Measurements from ENCODE around the gene OR4D1. TPM values are rescaled to one million over a fixed set of nuclear protein-coding genes. Genes with fewer than 3 reads are reported as not detected.

The OR4D1 gene
- total and polyA plus RNA-seq, 4 donors = 0.01 to 0.09 TPM; not detected in 2

DNA sequence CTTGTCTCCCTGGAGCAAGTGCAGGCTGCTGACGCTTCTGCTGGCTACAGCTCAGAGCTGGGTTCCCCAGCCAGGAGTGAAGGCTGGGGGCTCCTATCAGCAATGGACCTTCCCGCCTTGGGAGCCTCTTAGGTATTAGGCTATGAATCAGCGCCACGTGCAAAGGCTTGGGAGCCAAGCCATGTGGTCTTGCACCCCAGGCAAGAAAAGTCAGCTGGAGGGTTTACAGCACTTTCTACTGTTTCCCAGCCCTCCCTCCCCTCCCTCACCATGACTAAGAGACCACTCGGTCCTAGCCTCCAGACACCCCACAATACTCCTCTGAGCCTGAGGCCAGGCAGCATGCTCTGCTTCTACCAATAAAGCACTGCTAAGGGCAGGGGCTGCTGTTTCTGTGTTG lies 56.6 kb downstream of the OR4D1 start:
- ATAC-seq (ENCODE audit: insufficient read depth, low FRiP score) (no peak), DNase-seq (no peak)
- Histone ChIP-seq H3K27me3 (ENCODE audit: control insufficient read depth in 3 of 3, insufficient read depth in 3 of 3, low read length in 2 of 3) (no peaks in the 10 kb centered on the region), H3K9ac (ENCODE audit: insufficient read depth in 1 of 2, low read length in 2 of 2) (no peak overlapping the region), H3K4me3 (no peak overlapping the region), H3K36me3 (ENCODE audit: control insufficient read depth in 4 of 4, insufficient read depth in 4 of 4, low read length in 4 of 4) (peaks cover 6 to 26% (median 11%) of the 10 kb centered on the region in 4 donors), H3K27ac (ENCODE audit: low read depth in 1 of 2, low read length in 1 of 2) (no peak overlapping the region), H3K4me1 (ENCODE audit: control insufficient read depth in 5 of 5, insufficient read depth in 5 of 5, low read length in 5 of 5) (peaks cover 0 to 2% (median 0%) of the 10 kb centered on the region in 5 donors), H3K9me3 (ENCODE audit: control insufficient read depth in 4 of 4, insufficient read depth in 3 of 4, low read length in 3 of 4) (peaks cover 0 to 3% (median 0%) of the 10 kb centered on the region in 4 donors)
- WGBS, 2 donors = 92% methylated on average over 5 of the region's 5 CpGs
- TF ChIP-seq, protein P1, sequence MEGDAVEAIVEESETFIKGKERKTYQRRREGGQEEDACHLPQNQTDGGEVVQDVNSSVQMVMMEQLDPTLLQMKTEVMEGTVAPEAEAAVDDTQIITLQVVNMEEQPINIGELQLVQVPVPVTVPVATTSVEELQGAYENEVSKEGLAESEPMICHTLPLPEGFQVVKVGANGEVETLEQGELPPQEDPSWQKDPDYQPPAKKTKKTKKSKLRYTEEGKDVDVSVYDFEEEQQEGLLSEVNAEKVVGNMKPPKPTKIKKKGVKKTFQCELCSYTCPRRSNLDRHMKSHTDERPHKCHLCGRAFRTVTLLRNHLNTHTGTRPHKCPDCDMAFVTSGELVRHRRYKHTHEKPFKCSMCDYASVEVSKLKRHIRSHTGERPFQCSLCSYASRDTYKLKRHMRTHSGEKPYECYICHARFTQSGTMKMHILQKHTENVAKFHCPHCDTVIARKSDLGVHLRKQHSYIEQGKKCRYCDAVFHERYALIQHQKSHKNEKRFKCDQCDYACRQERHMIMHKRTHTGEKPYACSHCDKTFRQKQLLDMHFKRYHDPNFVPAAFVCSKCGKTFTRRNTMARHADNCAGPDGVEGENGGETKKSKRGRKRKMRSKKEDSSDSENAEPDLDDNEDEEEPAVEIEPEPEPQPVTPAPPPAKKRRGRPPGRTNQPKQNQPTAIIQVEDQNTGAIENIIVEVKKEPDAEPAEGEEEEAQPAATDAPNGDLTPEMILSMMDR (IDR thresholded peaks at IDR 0.05; ENCODE audit: control extremely low read depth, extremely low read depth) = no peak

DNA sequence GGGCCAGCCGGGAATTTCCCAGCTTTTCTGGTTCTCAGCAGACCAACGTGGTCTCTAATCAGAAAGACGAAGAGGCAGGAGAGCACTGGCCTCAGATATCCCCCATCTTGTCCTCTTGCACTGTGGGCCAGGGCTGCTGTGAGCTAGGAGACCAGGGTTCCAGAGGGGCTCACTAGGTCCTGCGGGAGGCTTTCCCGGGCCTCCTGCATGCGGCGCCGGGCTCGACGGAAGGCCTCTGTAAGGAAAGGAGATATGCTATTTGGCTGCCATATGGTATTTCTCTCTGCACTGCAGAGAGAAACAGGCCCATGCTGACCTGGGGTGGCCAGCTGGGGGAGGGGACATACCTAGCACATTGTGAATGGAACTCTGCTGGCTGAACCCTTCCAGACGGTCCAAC lies 57.8 kb downstream of the OR4D1 start:
- H3K4me1 ChIP-seq (ENCODE audit: control insufficient read depth in 5 of 5, insufficient read depth in 5 of 5, low read length in 5 of 5) = peaks cover 0 to 2% (median 0%) of the 10 kb centered on the region in 5 donors
- 95 to 98% methylated on average over 11 of the region's 11 CpGs for WGBS, 2 donors
- H3K4me3 ChIP-seq = no peak overlapping the region
- H3K27ac ChIP-seq (ENCODE audit: low read depth in 1 of 2, low read length in 1 of 2) = no peak overlapping the region
- no peaks in the 10 kb centered on the region for H3K27me3 ChIP-seq (ENCODE audit: control insufficient read depth in 3 of 3, insufficient read depth in 3 of 3, low read length in 2 of 3)
- H3K9me3 ChIP-seq (ENCODE audit: control insufficient read depth in 4 of 4, insufficient read depth in 3 of 4, low read length in 3 of 4) = peaks cover 0 to 3% (median 0%) of the 10 kb centered on the region in 4 donors
- TF ChIP-seq, protein P1 (IDR thresholded peaks at IDR 0.05; ENCODE audit: control extremely low read depth, extremely low read depth) = no peak
- H3K36me3 ChIP-seq (ENCODE audit: control insufficient read depth in 4 of 4, insufficient read depth in 4 of 4, low read length in 4 of 4) = peaks cover 10 to 32% (median 18%) of the 10 kb centered on the region in 4 donors
- DNase-seq (no peak), ATAC-seq (ENCODE audit: insufficient read depth, low FRiP score) (no peak)
- H3K9ac ChIP-seq (ENCODE audit: insufficient read depth in 1 of 2, low read length in 2 of 2) = no peak overlapping the region

DNA sequence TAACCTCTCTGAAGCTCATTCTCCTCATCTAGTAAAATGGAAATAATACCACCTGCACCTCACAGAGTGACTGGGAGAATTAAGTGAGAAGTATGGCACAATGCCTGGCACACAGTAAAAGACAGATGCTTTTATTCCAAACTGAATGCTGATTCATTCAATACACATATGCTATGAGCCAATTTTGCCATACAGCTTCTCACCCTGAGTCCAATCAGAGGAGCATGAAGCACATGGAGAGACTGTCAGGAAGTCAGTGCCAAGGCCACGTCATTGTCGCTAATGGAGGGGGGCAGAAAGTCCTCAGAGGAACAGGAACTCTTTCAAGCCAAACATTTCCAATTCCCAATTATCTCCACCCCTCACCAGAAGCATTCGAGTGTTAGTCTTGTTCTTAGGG lies 59.3 kb downstream of the OR4D1 start:
- ATAC-seq (ENCODE audit: insufficient read depth, low FRiP score) = no peak
- Histone ChIP-seq H3K9me3 (ENCODE audit: control insufficient read depth in 4 of 4, insufficient read depth in 3 of 4, low read length in 3 of 4) (peaks cover 0 to 3% (median 0%) of the 10 kb centered on the region in 4 donors), H3K27me3 (ENCODE audit: control insufficient read depth in 3 of 3, insufficient read depth in 3 of 3, low read length in 2 of 3) (no peaks in the 10 kb centered on the region), H3K4me1 (ENCODE audit: control insufficient read depth in 5 of 5, insufficient read depth in 5 of 5, low read length in 5 of 5) (peaks cover 0 to 2% (median 0%) of the 10 kb centered on the region in 5 donors), H3K9ac (ENCODE audit: insufficient read depth in 1 of 2, low read length in 2 of 2) (no peak overlapping the region), H3K4me3 (no peak overlapping the region), H3K27ac (ENCODE audit: low read depth in 1 of 2, low read length in 1 of 2) (no peak overlapping the region), H3K36me3 (ENCODE audit: control insufficient read depth in 4 of 4, insufficient read depth in 4 of 4, low read length in 4 of 4) (peaks cover 10 to 38% (median 21%) of the 10 kb centered on the region in 4 donors)
- DNase-seq = no peak
- TF ChIP-seq, protein P1 (IDR thresholded peaks at IDR 0.05; ENCODE audit: control extremely low read depth, extremely low read depth) = no peak
- 80 to 87% methylated on average over 3 of the region's 3 CpGs for WGBS, 2 donors

DNA sequence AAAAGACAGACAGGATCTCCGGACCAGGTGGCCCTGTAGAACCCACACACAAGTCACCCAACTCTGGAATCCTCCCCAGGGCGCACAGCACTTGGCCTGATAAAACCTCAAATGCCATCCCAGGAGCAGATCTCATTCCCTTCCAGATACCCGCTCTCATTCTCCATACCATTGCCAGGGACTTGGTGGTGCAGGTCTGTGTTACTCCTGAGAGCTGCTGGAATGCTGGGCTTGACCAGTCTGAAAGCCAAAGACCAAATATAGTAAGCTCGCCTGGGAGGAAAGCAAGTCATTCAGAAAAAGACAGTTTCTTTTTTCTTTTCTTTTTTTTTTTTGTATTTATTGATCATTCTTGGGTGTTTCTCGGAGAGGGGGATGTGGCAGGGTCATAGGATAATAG lies 60.2 kb downstream of the OR4D1 start:
- H3K9me3 ChIP-seq (ENCODE audit: control insufficient read depth in 4 of 4, insufficient read depth in 3 of 4, low read length in 3 of 4) = peaks cover 0 to 3% (median 0%) of the 10 kb centered on the region in 4 donors
- DNase-seq (no peak), ATAC-seq (ENCODE audit: insufficient read depth, low FRiP score) (no peak)
- peaks cover 15 to 42% (median 21%) of the 10 kb centered on the region in 4 donors for H3K36me3 ChIP-seq (ENCODE audit: control insufficient read depth in 4 of 4, insufficient read depth in 4 of 4, low read length in 4 of 4)
- H3K27me3 ChIP-seq (ENCODE audit: control insufficient read depth in 3 of 3, insufficient read depth in 3 of 3, low read length in 2 of 3) = no peaks in the 10 kb centered on the region
- 87 to 93% methylated on average over 4 to 5 of the region's 5 CpGs for WGBS, 2 donors
- H3K4me1 ChIP-seq (ENCODE audit: control insufficient read depth in 5 of 5, insufficient read depth in 5 of 5, low read length in 5 of 5) = peaks cover 0 to 2% (median 0%) of the 10 kb centered on the region in 5 donors
- peak overlapping the region in 1 of 2 donors; percentile 35 for H3K27ac ChIP-seq (ENCODE audit: low read depth in 1 of 2, low read length in 1 of 2)
- TF ChIP-seq, protein P1 (IDR thresholded peaks at IDR 0.05; ENCODE audit: control extremely low read depth, extremely low read depth) = no peak
- no peak overlapping the region for H3K4me3 ChIP-seq
- H3K9ac ChIP-seq (ENCODE audit: insufficient read depth in 1 of 2, low read length in 2 of 2) = no peak overlapping the region

Measured in lung (tissue), 12 donors.